Vagina (tissue), 2 donors: ENCODE measurements around the gene LSM3. TPM values are rescaled to one million over a fixed set of nuclear protein-coding genes. Genes with fewer than 3 reads are reported as not detected.

ENCODE experiments used
- DNase-seq, 2 donors: peaks; one replicate each; pipeline ENCODE4 v3.0.0-alpha.2; 2017; ENCODE audit errors: extremely low spot score in 2 of 2
- H3K27ac ChIP-seq: fragments of 200-600 bp; sonication (generic); one replicate; pipeline ENCODE4 v1.5.1; 2019
- H3K27me3 ChIP-seq: fragments of 200-600 bp; sonication (generic); one replicate; pipeline ENCODE4 v1.5.1; 2019
- H3K36me3 ChIP-seq, 2 donors: fragments of 200-600 bp; sonication (generic); one replicate each; pipeline ENCODE4 v1.5.1; 2017 to 2019
- H3K4me1 ChIP-seq: fragments of 200-600 bp; sonication (generic); one replicate; pipeline ENCODE4 v1.5.1; 2019
- H3K4me3 ChIP-seq, 2 donors: fragments of 200-600 bp; sonication (generic); 1 replicate in 1 of 2; 2 replicates in 1 of 2; pipeline ENCODE4 v1.5.1; 2016 to 2019
- H3K9me3 ChIP-seq: fragments of 200-600 bp; sonication (generic); one replicate; pipeline ENCODE4 v1.5.1; 2019
- CTCF ChIP-seq, 3 experiments: fragments of 450-650 bp in 2 of 3; fragments of 200-600 bp in 1 of 3; sonication (generic) in 1 of 3; IDR thresholded peaks; one replicate each; pipeline ENCODE4 v1.5.1; 2017 to 2019; ENCODE audit warnings: antibody characterized with exemption in 3 of 3, mild to moderate bottlenecking in 2 of 3, moderate library complexity in 2 of 3
- POLR2A ChIP-seq, 2 donors: fragments of 450-650 bp; IDR thresholded peaks; one replicate each; pipeline ENCODE4 v1.6.1; 2017; ENCODE audit warnings: antibody characterized with exemption in 2 of 2, mild to moderate bottlenecking in 2 of 2, moderate library complexity in 2 of 2
- POLR2AphosphoS5 ChIP-seq, 2 donors: sonication (generic); formaldehyde crosslinking; IDR thresholded peaks; one replicate each; pipeline ENCODE4 v1.9.0; 2017; ENCODE audit warnings: antibody characterized with exemption in 2 of 2, mild to moderate bottlenecking in 2 of 2, low read depth in 1 of 2; ENCODE audit not compliant: insufficient read depth in 1 of 2
- intact Hi-C: fragments of 100-400 bp; cut with DNase I; formaldehyde crosslinking; loops from one replicate; pipeline ENCODE4 v1.15.1; 2023
- total RNA-seq: library from RNA; depleted of rRNA; stranded (reverse); fragments of >200 nt; gene quantifications from one replicate; pipeline ENCODE4 v1.2.3, GENCODE V29; 2016

Gene LSM3
- total RNA-seq, 1 donor from 2014 or later, result 6.4 TPM

GRCh38 chr3:14210843-14211594 is 32.4 kb downstream of the LSM3 start:
- no peaks in the 10 kb centered on the region for H3K27me3 ChIP-seq
- no peaks in the 10 kb centered on the region for H3K9me3 ChIP-seq
- DNase-seq, result no peak
- intact Hi-C loops, result no loop called here
- no peak for TF ChIP-seq POLR2A (IDR thresholded peaks at IDR 0.05)
- no peak for TF ChIP-seq CTCF (IDR thresholded peaks at IDR 0.05)
- no peak for TF ChIP-seq POLR2AphosphoS5 (IDR thresholded peaks at IDR 0.05; ENCODE audit: insufficient read depth in 1 of 2, low read depth in 1 of 2)
- no peaks in the 10 kb centered on the region for H3K4me1 ChIP-seq
- no peak overlapping the region for H3K4me3 ChIP-seq
- no peaks in the 10 kb centered on the region for H3K36me3 ChIP-seq
- no peak overlapping the region for H3K27ac ChIP-seq

- Histone ChIP-seq H3K4me1 (no peaks in the 10 kb centered on the region), H3K27ac (no peak overlapping the region), H3K27me3 (no peaks in the 10 kb centered on the region), H3K36me3 (no peaks in the 10 kb centered on the region), H3K9me3 (no peaks in the 10 kb centered on the region), H3K4me3 (no peak overlapping the region)
- no peak for TF ChIP-seq POLR2A (IDR thresholded peaks at IDR 0.05)
- TF ChIP-seq POLR2AphosphoS5 (IDR thresholded peaks at IDR 0.05; ENCODE audit: insufficient read depth in 1 of 2, low read depth in 1 of 2), result no peak
- TF ChIP-seq CTCF (IDR thresholded peaks at IDR 0.05), result no peak
- intact Hi-C loops, result no loop called here
- peak in 1 of 2 donors; percentile 25 for DNase-seq
Observed at GRCh38 chr3:14211621-14212020, 33.0 kb downstream of the LSM3 start.

GRCh38 chr3:14212032-14212431 is 33.4 kb downstream of the LSM3 start:
- intact Hi-C loops, result no loop called here
- Histone ChIP-seq H3K36me3 (no peaks in the 10 kb centered on the region), H3K27me3 (no peaks in the 10 kb centered on the region), H3K27ac (no peak overlapping the region), H3K9me3 (no peaks in the 10 kb centered on the region), H3K4me1 (no peaks in the 10 kb centered on the region), H3K4me3 (no peak overlapping the region)
- DNase-seq, result no peak
- no peak for TF ChIP-seq POLR2A (IDR thresholded peaks at IDR 0.05)
- TF ChIP-seq POLR2AphosphoS5 (IDR thresholded peaks at IDR 0.05; ENCODE audit: insufficient read depth in 1 of 2, low read depth in 1 of 2), result no peak

- Histone ChIP-seq H3K4me3 (no peak overlapping the region), H3K36me3 (no peaks in the 10 kb centered on the region), H3K27me3 (no peaks in the 10 kb centered on the region), H3K27ac (no peak overlapping the region), H3K9me3 (no peaks in the 10 kb centered on the region), H3K4me1 (no peaks in the 10 kb centered on the region)
- intact Hi-C loops, result no loop called here
- DNase-seq, result peak in 1 of 2 donors; percentile 52
- TF ChIP-seq POLR2AphosphoS5 (IDR thresholded peaks at IDR 0.05; ENCODE audit: insufficient read depth in 1 of 2, low read depth in 1 of 2), result no peak
Observed at GRCh38 chr3:14213066-14213774, 34.6 kb downstream of the LSM3 start.

GRCh38 chr3:14214764-14215163 is 36.1 kb downstream of the LSM3 start:
- no peaks in the 10 kb centered on the region for H3K27me3 ChIP-seq
- no peaks in the 10 kb centered on the region for H3K9me3 ChIP-seq
- intact Hi-C loops, result no loop called here
- H3K36me3 ChIP-seq, result no peaks in the 10 kb centered on the region
- no peak overlapping the region for H3K4me3 ChIP-seq
- H3K27ac ChIP-seq, result no peak overlapping the region
- DNase-seq, result peak in 1 of 2 donors; percentile 34
- TF ChIP-seq POLR2AphosphoS5 (IDR thresholded peaks at IDR 0.05; ENCODE audit: insufficient read depth in 1 of 2, low read depth in 1 of 2), result no peak
- TF ChIP-seq CTCF (IDR thresholded peaks at IDR 0.05), result no peak
- no peak for TF ChIP-seq POLR2A (IDR thresholded peaks at IDR 0.05)
- no peaks in the 10 kb centered on the region for H3K4me1 ChIP-seq
